ENCODE results near the gene KRTAP6-2.

KRTAP6-2 gene

GRCh38 chr21:30598802-30599201 is at the start of gene KRTAP6-2:
KRTAP6-2 (minus strand) TSS chr21:30598902; CDS start chr21:30598874, 28 bp downstream.
- DNase-seq: no peak

- DNase-seq: no peak
Measured at GRCh38 chr21:30646904-30647414, 48.3 kb upstream of the KRTAP6-2 start.

GRCh38 chr21:30642564-30642963 is 43.9 kb upstream of the KRTAP6-2 start, which contains the start of gene KRTAP20-3:
KRTAP20-3 (plus strand) TSS chr21:30642864.
- no peak for DNase-seq

- DNase-seq: no peak
Measured at GRCh38 chr21:30638686-30639085, 40.0 kb upstream of the KRTAP6-2 start.

- DNase-seq: no peak
Measured at GRCh38 chr21:30634906-30635305, 36.2 kb upstream of the KRTAP6-2 start, which contains the start of gene KRTAP20-2. KRTAP20-2 (plus strand) TSS chr21:30635206; CDS start chr21:30635264, 58 bp downstream.

- no peak for DNase-seq
Measured at GRCh38 chr21:30629200-30629599, 30.5 kb upstream of the KRTAP6-2 start.

GRCh38 chr21:30628109-30628508 is 29.4 kb upstream of the KRTAP6-2 start:
- no peak for DNase-seq

- no peak for DNase-seq
Measured at GRCh38 chr21:30625449-30626165, 26.9 kb upstream of the KRTAP6-2 start.

- DNase-seq: no peak
Measured at GRCh38 chr21:30623362-30623761, 24.7 kb upstream of the KRTAP6-2 start.

GRCh38 chr21:30620522-30620921 is 21.8 kb upstream of the KRTAP6-2 start, which contains the start of gene KRTAP20-4:
KRTAP20-4 (plus strand) TSS chr21:30620627.
- DNase-seq: no peak

GRCh38 chr21:30620080-30620479 is 21.4 kb upstream of the KRTAP6-2 start:
- DNase-seq: no peak

- no peak for DNase-seq
Measured at GRCh38 chr21:30616125-30616524, 17.4 kb upstream of the KRTAP6-2 start, which contains the start of gene KRTAP20-1. KRTAP20-1 (plus strand) TSS chr21:30616425; CDS start chr21:30616455, 30 bp downstream.

- no peak for DNase-seq
Measured at GRCh38 chr21:30615199-30615598, 16.5 kb upstream of the KRTAP6-2 start.

GRCh38 chr21:30613836-30614235 is 15.1 kb upstream of the KRTAP6-2 start, which contains the start of gene KRTAP6-1:
KRTAP6-1 (minus strand) TSS chr21:30613930; CDS start chr21:30613904, 26 bp downstream.
- no peak for DNase-seq

GRCh38 chr21:30612132-30612531 is 13.4 kb upstream of the KRTAP6-2 start:
- no peak for DNase-seq

GRCh38 chr21:30605968-30606367 is 7.3 kb upstream of the KRTAP6-2 start:
- no peak for DNase-seq

GRCh38 chr21:30600787-30601186 is 2.1 kb upstream of the KRTAP6-2 start, which contains the start of gene KRTAP22-1:
KRTAP22-1 (plus strand) TSS chr21:30601087.
- no peak for DNase-seq

GRCh38 chr21:30592140-30592539 is 6.6 kb downstream of the KRTAP6-2 start, which contains the start of gene KRTAP6-3:
KRTAP6-3 (plus strand) TSS chr21:30592440; CDS start chr21:30592446, 6 bp downstream.
- DNase-seq: no peak

- DNase-seq: no peak
Measured at GRCh38 chr21:30590297-30590696, 8.4 kb downstream of the KRTAP6-2 start, which contains the start of gene KRTAP22-2. KRTAP22-2 (minus strand) TSS chr21:30590397.

- DNase-seq: no peak
Measured at GRCh38 chr21:30582870-30583269, 15.8 kb downstream of the KRTAP6-2 start.

- no peak for DNase-seq
Measured at GRCh38 chr21:30580132-30580531, 18.6 kb downstream of the KRTAP6-2 start.

- DNase-seq: no peak
Measured at GRCh38 chr21:30579346-30579745, 19.4 kb downstream of the KRTAP6-2 start.

- no peak for DNase-seq
Measured at GRCh38 chr21:30577766-30578165, 20.9 kb downstream of the KRTAP6-2 start.

GRCh38 chr21:30567617-30568016 is 31.1 kb downstream of the KRTAP6-2 start:
- DNase-seq: no peak

All from activated CD4-positive, CD25-positive, alpha-beta regulatory T cell treated with anti-CD3 and anti-CD28 coated beads, Interleukin-2, amount 50 U/mL, for 72 hours (primary cell).